ENCODE results near the gene BMP2. TPM values are rescaled to one million over a fixed set of nuclear protein-coding genes. Genes with fewer than 3 reads are reported as not detected.

BMP2 gene
- total RNA-seq (under 1 TPM in 1 of 5 donors, not detected in 4; 0.13 TPM), total RNA-seq (0 to 0.44 (median 0.05) reads per million in 29 experiments)
- total RNA-seq (2013): 0.13 TPM

- Mint-ChIP-seq H3K4me1 (peaks cover 6 to 8% (median 8%) of the 10 kb centered on the region in 3 donors), H3K27ac (no peak within 1 kb of the TSS), H3K9me3 (no peaks in the 10 kb centered on the region), H3K4me3 (peak within 1 kb of the TSS in 2 of 3 donors; percentile 3 to 41), H3K27me3 (peaks cover 36 to 43% of the 10 kb centered on the region in 2 donors), H3K36me3 (no peaks in the 10 kb centered on the region)
- no peaks in the 10 kb centered on the region for H3K9me3 ChIP-seq
- DNase-seq (no peak), ATAC-seq (replicated peaks in 1 of 4) (no peak)
- WGBS (ENCODE audit: insufficient coverage): 1% methylated on average over 111 of the region's 112 CpGs
- H3K27ac ChIP-seq (ENCODE audit: low read length): no peak within 1 kb of the TSS
- H3K4me1 ChIP-seq (ENCODE audit: control insufficient read depth in 1 of 2, extremely low read depth in 1 of 2, insufficient read depth in 2 of 2, low read length in 2 of 2): peaks cover 0 to 2% of the 10 kb centered on the region in 2 experiments
- H3K27me3 ChIP-seq (replicated peaks in 1 of 2; ENCODE audit: control insufficient read depth in 2 of 2, extremely low read depth in 1 of 2, insufficient read depth in 2 of 2, low read length in 1 of 2): peaks cover 17 to 34% of the 10 kb centered on the region in 2 experiments
- CTCF ChIA-PET: no interaction called here
- POLR2A ChIA-PET: no interaction called here
- no peaks in the 10 kb centered on the region for H3K36me3 ChIP-seq (ENCODE audit: control insufficient read depth in 2 of 2, extremely low read depth in 1 of 2, insufficient read depth in 1 of 2, low read length in 1 of 2)
- H3K4me3 ChIP-seq (ENCODE audit: control insufficient read depth in 1 of 2, extremely low read depth in 1 of 2, low read length in 1 of 2): peak within 1 kb of the TSS in 1 of 2 donors; percentile 52
These were observed at the start of gene BMP2 for GRCh38 chr20:6767536-6768227. Gene BMP2, plus strand, starts transcription at chr20:6767686. Its CDS starts 2,441 bp downstream, at chr20:6770127.

- H3K4me3 Mint-ChIP-seq: no peak overlapping the region
- ATAC-seq (replicated peaks in 1 of 4) (no peak), DNase-seq (no peak)
- Histone ChIP-seq H3K27me3 (replicated peaks in 1 of 2; ENCODE audit: control insufficient read depth in 2 of 2, extremely low read depth in 1 of 2, insufficient read depth in 2 of 2, low read length in 1 of 2) (peaks cover 0 to 2% of the 10 kb centered on the region in 2 experiments), H3K9me3 (no peaks in the 10 kb centered on the region), H3K36me3 (ENCODE audit: control insufficient read depth in 2 of 2, extremely low read depth in 1 of 2, insufficient read depth in 1 of 2, low read length in 1 of 2) (no peaks in the 10 kb centered on the region), H3K4me3 (ENCODE audit: control insufficient read depth in 1 of 2, extremely low read depth in 1 of 2, low read length in 1 of 2) (no peak overlapping the region), H3K4me1 (ENCODE audit: control insufficient read depth in 1 of 2, extremely low read depth in 1 of 2, insufficient read depth in 2 of 2, low read length in 2 of 2) (no peaks in the 10 kb centered on the region), H3K27ac (ENCODE audit: low read length) (no peak overlapping the region)
- peaks cover 8 to 14% (median 9%) of the 10 kb centered on the region in 3 donors for H3K9me3 Mint-ChIP-seq
- H3K27ac Mint-ChIP-seq: no peak overlapping the region
- WGBS (ENCODE audit: insufficient coverage): 72% methylated on average over 6 of the region's 7 CpGs
- POLR2A ChIA-PET: no interaction called here
- no peaks in the 10 kb centered on the region for H3K27me3 Mint-ChIP-seq
- CTCF ChIA-PET: no interaction called here
- H3K36me3 Mint-ChIP-seq: no peaks in the 10 kb centered on the region
- no peaks in the 10 kb centered on the region for H3K4me1 Mint-ChIP-seq
These were observed 48.7 kb upstream of the BMP2 start for GRCh38 chr20:6718662-6719368.

GRCh38 chr20:6719369-6719721, 48.1 kb upstream of the BMP2 start:
- Mint-ChIP-seq H3K36me3 (no peaks in the 10 kb centered on the region), H3K9me3 (peaks cover 8 to 14% (median 12%) of the 10 kb centered on the region in 3 donors), H3K27me3 (no peaks in the 10 kb centered on the region), H3K27ac (no peak overlapping the region), H3K4me1 (no peaks in the 10 kb centered on the region), H3K4me3 (no peak overlapping the region)
- Histone ChIP-seq H3K9me3 (no peaks in the 10 kb centered on the region), H3K4me1 (ENCODE audit: control insufficient read depth in 1 of 2, extremely low read depth in 1 of 2, insufficient read depth in 2 of 2, low read length in 2 of 2) (no peaks in the 10 kb centered on the region), H3K4me3 (ENCODE audit: control insufficient read depth in 1 of 2, extremely low read depth in 1 of 2, low read length in 1 of 2) (no peak overlapping the region), H3K36me3 (ENCODE audit: control insufficient read depth in 2 of 2, extremely low read depth in 1 of 2, insufficient read depth in 1 of 2, low read length in 1 of 2) (no peaks in the 10 kb centered on the region), H3K27ac (ENCODE audit: low read length) (no peak overlapping the region), H3K27me3 (replicated peaks in 1 of 2; ENCODE audit: control insufficient read depth in 2 of 2, extremely low read depth in 1 of 2, insufficient read depth in 2 of 2, low read length in 1 of 2) (peaks cover 0 to 2% of the 10 kb centered on the region in 2 experiments)
- CTCF ChIA-PET: no interaction called here
- POLR2A ChIA-PET: no interaction called here
- no peak for DNase-seq
- 100% methylated on average over 2 of the region's 4 CpGs for WGBS (ENCODE audit: insufficient coverage)
- ATAC-seq (replicated peaks in 1 of 4): no peak

- ATAC-seq (replicated peaks in 1 of 4) (no peak), DNase-seq (no peak)
- peaks cover 0 to 11% (median 7%) of the 10 kb centered on the region in 3 donors for H3K9me3 Mint-ChIP-seq
- ChIA-PET CTCF (no interaction called here), POLR2A (no interaction called here)
- no peaks in the 10 kb centered on the region for H3K9me3 ChIP-seq
- no peaks in the 10 kb centered on the region for H3K27me3 Mint-ChIP-seq
- WGBS (ENCODE audit: insufficient coverage): no CpG with 5 or more reads among the region's 1 CpG
- H3K27ac Mint-ChIP-seq: no peak overlapping the region
- no peak overlapping the region for H3K4me3 Mint-ChIP-seq
- H3K4me1 Mint-ChIP-seq: no peaks in the 10 kb centered on the region
- H3K36me3 ChIP-seq (ENCODE audit: control insufficient read depth in 2 of 2, extremely low read depth in 1 of 2, insufficient read depth in 1 of 2, low read length in 1 of 2): no peaks in the 10 kb centered on the region
- no peak overlapping the region for H3K4me3 ChIP-seq (ENCODE audit: control insufficient read depth in 1 of 2, extremely low read depth in 1 of 2, low read length in 1 of 2)
- no peaks in the 10 kb centered on the region for H3K36me3 Mint-ChIP-seq
- H3K4me1 ChIP-seq (ENCODE audit: control insufficient read depth in 1 of 2, extremely low read depth in 1 of 2, insufficient read depth in 2 of 2, low read length in 2 of 2): no peaks in the 10 kb centered on the region
- H3K27me3 ChIP-seq (replicated peaks in 1 of 2; ENCODE audit: control insufficient read depth in 2 of 2, extremely low read depth in 1 of 2, insufficient read depth in 2 of 2, low read length in 1 of 2): no peaks in the 10 kb centered on the region
- no peak overlapping the region for H3K27ac ChIP-seq (ENCODE audit: low read length)
These were observed 40.7 kb upstream of the BMP2 start for GRCh38 chr20:6726761-6727160.

- H3K4me1 Mint-ChIP-seq: no peaks in the 10 kb centered on the region
- Histone ChIP-seq H3K27ac (ENCODE audit: low read length) (no peak overlapping the region), H3K4me3 (ENCODE audit: control insufficient read depth in 1 of 2, extremely low read depth in 1 of 2, low read length in 1 of 2) (no peak overlapping the region), H3K27me3 (replicated peaks in 1 of 2; ENCODE audit: control insufficient read depth in 2 of 2, extremely low read depth in 1 of 2, insufficient read depth in 2 of 2, low read length in 1 of 2) (no peaks in the 10 kb centered on the region), H3K36me3 (ENCODE audit: control insufficient read depth in 2 of 2, extremely low read depth in 1 of 2, insufficient read depth in 1 of 2, low read length in 1 of 2) (no peaks in the 10 kb centered on the region), H3K9me3 (no peaks in the 10 kb centered on the region), H3K4me1 (ENCODE audit: control insufficient read depth in 1 of 2, extremely low read depth in 1 of 2, insufficient read depth in 2 of 2, low read length in 2 of 2) (no peaks in the 10 kb centered on the region)
- 78% methylated on average over 7 of the region's 9 CpGs for WGBS (ENCODE audit: insufficient coverage)
- no peak for ATAC-seq (replicated peaks in 1 of 4)
- no peaks in the 10 kb centered on the region for H3K36me3 Mint-ChIP-seq
- peaks cover 0 to 10% (median 2%) of the 10 kb centered on the region in 3 donors for H3K9me3 Mint-ChIP-seq
- ChIA-PET CTCF (no interaction called here), POLR2A (no interaction called here)
- no peak overlapping the region for H3K4me3 Mint-ChIP-seq
- no peak overlapping the region for H3K27ac Mint-ChIP-seq
- no peak for DNase-seq
- H3K27me3 Mint-ChIP-seq: no peaks in the 10 kb centered on the region
These were observed 36.7 kb upstream of the BMP2 start for GRCh38 chr20:6730672-6731328.

- Mint-ChIP-seq H3K27ac (no peak overlapping the region), H3K36me3 (no peaks in the 10 kb centered on the region), H3K27me3 (no peaks in the 10 kb centered on the region), H3K9me3 (peaks cover 0 to 12% (median 4%) of the 10 kb centered on the region in 3 donors), H3K4me3 (no peak overlapping the region), H3K4me1 (no peaks in the 10 kb centered on the region)
- H3K4me1 ChIP-seq (ENCODE audit: control insufficient read depth in 1 of 2, extremely low read depth in 1 of 2, insufficient read depth in 2 of 2, low read length in 2 of 2): no peaks in the 10 kb centered on the region
- POLR2A ChIA-PET: no interaction called here
- DNase-seq (no peak), ATAC-seq (replicated peaks in 1 of 4) (no peak)
- no peaks in the 10 kb centered on the region for H3K9me3 ChIP-seq
- no peak overlapping the region for H3K27ac ChIP-seq (ENCODE audit: low read length)
- CTCF ChIA-PET: no interaction called here
- WGBS (ENCODE audit: insufficient coverage): no CpG with 5 or more reads among the region's 3 CpGs
- no peaks in the 10 kb centered on the region for H3K27me3 ChIP-seq (replicated peaks in 1 of 2; ENCODE audit: control insufficient read depth in 2 of 2, extremely low read depth in 1 of 2, insufficient read depth in 2 of 2, low read length in 1 of 2)
- no peaks in the 10 kb centered on the region for H3K36me3 ChIP-seq (ENCODE audit: control insufficient read depth in 2 of 2, extremely low read depth in 1 of 2, insufficient read depth in 1 of 2, low read length in 1 of 2)
- no peak overlapping the region for H3K4me3 ChIP-seq (ENCODE audit: control insufficient read depth in 1 of 2, extremely low read depth in 1 of 2, low read length in 1 of 2)
These were observed 35.5 kb upstream of the BMP2 start for GRCh38 chr20:6732001-6732447.

All from T-cell (primary cell).